Heart left ventricle (tissue), 13 donors: ENCODE data around the gene SLC9A3.

Source experiments
- POLR2A ChIP-seq, 2 donors: fragments of 450-650 bp; IDR thresholded peaks; one replicate each; pipeline ENCODE4 v1.6.1; 2017; ENCODE audit warnings: antibody characterized with exemption in 2 of 2, mild to moderate bottlenecking in 2 of 2, moderate library complexity in 2 of 2
- TF ChIP-seq, protein P1 (sequence below), 12 donors: fragments of 200-600 bp; sonication (generic) in 4 of 12; IDR thresholded peaks; one replicate each; pipeline versions ENCODE4 v1.5.0 to v1.8.0; 2018 to 2022; ENCODE audit warnings: antibody characterized with exemption in 12 of 12, mild to moderate bottlenecking in 5 of 12
- donor health status: ischemic (EF 13 %, LVEDD 7.1; RV severe dilation, severe dysfunction).
- donor health status: DM: no; HTN: yes; CAD: no.
- donor health status: DM: no; HTN: no; CAD: no.
- donor health status: ischemic (EF 25% LVEDD 6.9; RV normal size, moderate dysfunction).
- donor health status: ischemic (EF 25% LVEDD 5.7; RV mildly dilated, moderate dysfunction).
- donor health status: ischemic (EF 35%, LVEDD 5.7; RV mildly dilated, moderate dysfunction).
- donor health status: nonischemic (EF 11% LVEDD 7.7; RV severe dilation, severe dysfunction).
- donor health status: DM: yes; HTN: yes; CAD: no.
- donor health status: PGD.
- donor health status: ischemic (EF 29% LVEDD 5.4; RV normal size, mild dysfunction).
- donor health status: nonischemic (EF 23%, LVEDD 6.1; RV moderate dilation, normal function).

DNA sequence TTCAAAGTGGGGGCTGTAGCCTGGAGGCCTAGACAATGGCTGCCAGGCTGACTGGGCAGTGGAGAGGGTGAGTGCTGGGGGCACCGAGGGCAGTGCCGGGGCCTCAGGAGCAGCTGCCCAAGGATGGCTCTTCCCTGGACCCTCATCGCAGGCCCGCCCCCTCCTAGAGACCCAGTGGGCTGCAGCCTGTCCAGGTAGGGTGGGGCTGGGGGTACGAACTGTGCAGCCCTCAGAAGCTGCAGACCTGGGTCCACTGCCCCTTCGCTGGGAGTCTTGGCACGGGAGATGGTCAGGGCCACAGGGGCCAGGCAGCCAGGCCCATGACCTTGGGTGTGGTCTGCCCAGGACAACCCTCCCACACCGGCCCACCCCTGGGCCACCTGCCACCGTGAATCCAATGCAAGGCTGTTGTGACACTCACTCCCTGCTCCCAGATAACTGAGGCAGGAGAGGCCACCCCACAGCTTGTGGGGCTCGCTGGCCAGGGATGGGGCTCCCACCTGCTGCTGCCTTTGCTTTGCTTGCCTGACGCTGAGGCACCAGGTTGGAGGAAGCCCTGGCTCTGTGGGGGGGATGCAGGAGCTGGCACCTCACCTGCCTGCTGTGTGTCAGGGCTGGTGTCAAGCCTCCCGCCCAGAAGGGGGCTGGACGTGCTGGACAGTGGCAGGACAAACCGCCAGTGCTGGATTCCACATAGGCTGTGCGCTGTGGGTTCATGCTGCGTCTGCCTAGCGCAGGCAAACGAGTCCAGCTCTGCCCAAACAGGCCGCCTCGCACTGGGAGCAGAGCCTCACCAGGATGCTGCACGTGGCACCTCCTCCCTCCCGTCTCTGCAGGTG is 23.1 kb upstream of the SLC9A3 start:
- TF ChIP-seq POLR2A (IDR thresholded peaks at IDR 0.05), result no peak
- TF ChIP-seq, protein P1, sequence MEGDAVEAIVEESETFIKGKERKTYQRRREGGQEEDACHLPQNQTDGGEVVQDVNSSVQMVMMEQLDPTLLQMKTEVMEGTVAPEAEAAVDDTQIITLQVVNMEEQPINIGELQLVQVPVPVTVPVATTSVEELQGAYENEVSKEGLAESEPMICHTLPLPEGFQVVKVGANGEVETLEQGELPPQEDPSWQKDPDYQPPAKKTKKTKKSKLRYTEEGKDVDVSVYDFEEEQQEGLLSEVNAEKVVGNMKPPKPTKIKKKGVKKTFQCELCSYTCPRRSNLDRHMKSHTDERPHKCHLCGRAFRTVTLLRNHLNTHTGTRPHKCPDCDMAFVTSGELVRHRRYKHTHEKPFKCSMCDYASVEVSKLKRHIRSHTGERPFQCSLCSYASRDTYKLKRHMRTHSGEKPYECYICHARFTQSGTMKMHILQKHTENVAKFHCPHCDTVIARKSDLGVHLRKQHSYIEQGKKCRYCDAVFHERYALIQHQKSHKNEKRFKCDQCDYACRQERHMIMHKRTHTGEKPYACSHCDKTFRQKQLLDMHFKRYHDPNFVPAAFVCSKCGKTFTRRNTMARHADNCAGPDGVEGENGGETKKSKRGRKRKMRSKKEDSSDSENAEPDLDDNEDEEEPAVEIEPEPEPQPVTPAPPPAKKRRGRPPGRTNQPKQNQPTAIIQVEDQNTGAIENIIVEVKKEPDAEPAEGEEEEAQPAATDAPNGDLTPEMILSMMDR (IDR thresholded peaks at IDR 0.05), result no peak
